Erythroblast (primary cell): ENCODE measurements around the gene DNASE1L1.

Experiments
- GATA1 ChIP-seq: IDR thresholded peaks from 2 replicates; pipeline ENCODE4 v1.6.1; 2011; ENCODE audit warnings: low read depth, mild to moderate bottlenecking, control low read depth, low read length, moderate library complexity
- POLR2A ChIP-seq: IDR thresholded peaks from 2 replicates; pipeline ENCODE4 v1.6.1; 2011; ENCODE audit warnings: mild to moderate bottlenecking, low read length

DNA sequence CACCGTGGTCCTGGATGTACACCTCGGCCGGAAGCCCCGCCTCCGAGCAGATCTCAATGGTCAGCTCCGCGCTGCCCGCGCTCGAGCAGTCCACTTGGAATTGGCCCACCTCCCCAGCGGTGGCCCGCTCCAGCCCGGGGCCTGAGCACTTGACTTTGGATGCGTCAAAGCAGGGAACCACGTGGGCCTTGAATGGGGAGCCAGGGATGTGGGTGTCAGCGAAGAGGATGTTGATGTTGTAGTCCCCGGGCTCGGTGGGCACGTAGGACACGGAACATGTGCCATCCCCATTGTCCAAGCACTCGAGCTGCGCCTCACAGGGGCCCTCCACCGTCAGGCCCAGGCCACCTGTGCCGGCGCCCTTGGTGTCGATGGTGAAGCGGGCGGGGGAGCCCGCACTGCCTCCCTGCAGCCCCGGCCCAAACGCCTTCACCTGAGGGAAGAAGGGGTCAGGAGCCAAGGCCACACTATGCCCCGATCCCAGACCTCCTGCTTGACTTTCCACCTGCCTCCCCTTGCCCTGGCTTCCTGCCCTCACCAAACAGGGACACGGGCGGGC, 48.8 kb downstream of the DNASE1L1 start:
- TF ChIP-seq POLR2A (no peak), GATA1 (no peak)
